SKM-1 treated with dmso at 0.1 percent for 144 hours (cell line): ENCODE data around the gene TMEFF2.
A peak's percentile ranks its signal among the peaks of the same experiment; 100 is the strongest.

Experiments used
- DNase-seq: peaks from one replicate; lab custom pipeline; 2025; ENCODE audit not compliant: unreplicated experiment; lab: John Stamatoyannopoulos, UW

Gene TMEFF2

DNA sequence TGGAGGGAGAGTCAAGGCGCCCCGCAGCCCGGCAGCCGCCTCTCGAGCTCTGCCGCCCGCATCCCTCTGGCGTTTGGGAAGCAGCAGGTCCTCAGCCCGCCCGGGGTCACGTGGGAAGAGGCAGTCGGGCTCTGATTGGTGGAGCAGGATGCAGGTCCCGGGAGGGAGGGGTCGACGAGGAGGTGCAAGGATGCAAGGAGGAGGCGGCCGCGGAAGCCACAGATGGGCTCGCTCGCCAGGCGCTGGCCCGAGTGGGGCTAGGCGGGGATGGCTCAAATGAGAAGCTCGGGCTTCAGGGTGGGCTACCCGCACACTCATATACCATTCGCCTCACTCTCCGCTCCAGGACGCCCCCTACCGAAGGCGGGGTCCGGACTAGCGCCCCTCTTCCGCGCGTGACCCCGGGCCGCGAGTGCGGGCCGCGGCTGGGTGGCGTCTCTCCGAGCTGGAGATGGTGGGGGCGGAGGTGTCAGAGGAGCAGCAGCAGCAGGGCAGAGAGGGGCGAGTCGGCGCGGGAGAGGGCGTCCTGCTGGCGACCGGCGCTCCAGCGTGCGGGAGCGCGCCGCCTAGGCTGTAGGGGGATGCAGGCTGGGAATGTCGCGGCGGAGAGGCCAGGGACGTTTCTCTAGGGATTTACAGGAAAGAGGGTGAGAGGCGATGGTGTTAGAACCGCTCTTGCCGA, at the start of gene TMEFF2:
TSS of gene TMEFF2 (minus strand) at position 68 of the 682 bp plus-strand sequence. CDS start 409 bp downstream, outside the sequence.
- no peak for DNase-seq

DNA sequence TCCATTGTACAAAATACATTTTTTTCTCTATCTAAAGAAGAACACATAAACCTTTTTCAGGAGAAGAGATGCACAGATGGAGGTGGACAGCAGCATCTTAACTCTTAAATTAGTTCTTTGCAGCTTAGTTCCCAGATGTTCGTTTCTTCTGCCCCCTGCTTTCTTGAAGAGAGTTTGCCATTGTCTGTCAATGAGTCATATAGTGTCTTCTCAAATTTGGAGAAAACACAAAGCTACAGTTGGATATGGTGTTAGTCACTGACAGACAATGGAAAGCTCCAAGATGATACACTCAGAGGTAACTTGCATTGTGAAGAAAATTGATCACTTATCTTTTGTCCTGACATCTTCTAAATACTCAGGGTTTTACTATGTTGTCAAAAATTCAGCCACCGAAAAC, 48.8 kb upstream of the TMEFF2 start:
- no peak for DNase-seq

DNA sequence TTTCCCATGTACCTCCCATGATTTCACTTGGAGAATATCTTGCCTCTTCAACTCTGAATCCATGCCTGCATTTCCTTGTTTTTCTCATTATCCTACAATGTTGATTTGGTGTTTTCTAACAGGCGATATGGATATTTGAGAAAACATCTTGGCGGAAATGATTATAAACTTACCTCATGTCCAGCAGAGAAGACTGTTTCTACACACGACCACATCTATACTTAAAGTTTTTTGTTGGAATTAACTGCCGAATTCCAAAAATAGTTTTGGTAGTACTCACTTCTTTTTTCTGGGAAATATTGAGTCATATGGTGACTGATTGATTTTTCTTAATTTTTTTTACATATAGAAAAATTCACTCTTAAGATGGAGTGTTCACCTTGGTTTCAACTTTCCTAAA, 41.4 kb upstream of the TMEFF2 start:
- DNase-seq: no peak

- no peak for DNase-seq
Measured at GRCh38 chr2:192230889-192231453, 36.2 kb upstream of the TMEFF2 start.

DNA sequence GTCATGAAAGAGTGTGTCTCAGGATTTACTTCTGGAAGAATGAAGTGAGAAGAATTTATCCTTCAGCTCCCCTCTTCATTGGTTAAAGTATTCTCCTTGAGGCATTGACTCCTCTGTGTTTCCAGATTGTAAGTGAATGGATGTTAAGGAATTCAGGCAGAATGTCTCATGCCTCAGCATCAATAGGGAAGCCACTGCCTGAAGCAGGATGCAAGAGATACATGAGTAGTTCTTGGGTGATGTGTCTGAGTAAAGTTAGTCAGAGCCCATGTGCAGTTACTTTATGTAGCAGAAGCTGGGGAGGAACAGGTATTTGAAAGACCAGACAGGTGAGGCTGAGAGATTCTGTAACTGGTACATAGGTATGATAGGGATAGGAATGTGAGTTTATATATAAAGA, 34.0 kb upstream of the TMEFF2 start:
- no peak for DNase-seq

DNA sequence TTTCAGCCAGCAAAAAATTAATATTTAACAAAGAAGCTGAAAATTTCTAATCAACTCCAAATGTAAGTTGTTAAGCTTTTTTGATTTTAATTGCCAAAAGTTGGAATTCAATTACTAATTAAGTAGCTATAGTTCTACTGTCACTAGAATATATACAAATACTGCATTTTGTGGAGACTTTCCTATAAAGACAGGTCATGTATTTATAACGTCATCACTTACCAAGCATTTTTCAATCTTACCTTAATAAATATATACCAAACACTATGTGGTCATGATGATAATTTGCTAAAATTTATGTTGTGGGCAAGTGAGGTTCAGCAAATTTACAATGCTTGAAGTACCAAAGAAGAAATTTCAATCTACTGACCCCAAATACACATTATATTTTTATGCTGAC, 24.2 kb upstream of the TMEFF2 start:
- DNase-seq: no peak

DNA sequence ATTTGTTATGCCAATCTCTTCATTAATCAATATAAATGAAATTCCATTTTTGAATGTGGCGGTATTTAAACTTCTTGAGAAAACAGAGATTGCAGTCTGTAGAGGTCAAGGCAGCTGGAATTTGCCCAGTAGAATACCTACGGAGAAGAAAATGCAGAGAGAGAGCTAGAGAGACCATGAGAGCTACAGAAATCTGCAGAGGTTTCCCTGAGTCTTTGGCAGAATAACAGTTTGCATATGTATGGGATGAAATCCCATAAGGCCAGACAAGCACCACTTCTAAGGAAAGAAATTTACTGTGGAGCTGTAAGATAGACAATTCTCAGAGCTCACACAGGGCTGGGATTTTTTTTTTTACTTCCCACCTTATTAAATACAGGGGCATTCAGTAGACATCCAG, 23.6 kb upstream of the TMEFF2 start:
- no peak for DNase-seq

GRCh38 chr2:192216336-192216735, 21.6 kb upstream of the TMEFF2 start:
- no peak for DNase-seq

- DNase-seq: no peak
Measured at GRCh38 chr2:192215096-192215877, 20.6 kb upstream of the TMEFF2 start.

- no peak for DNase-seq
Measured at GRCh38 chr2:192208848-192209247, 14.1 kb upstream of the TMEFF2 start.

- DNase-seq: no peak
Measured at GRCh38 chr2:192206399-192206798, 11.7 kb upstream of the TMEFF2 start.

- no peak for DNase-seq
Measured at GRCh38 chr2:192203876-192204275, 9.1 kb upstream of the TMEFF2 start.

DNA sequence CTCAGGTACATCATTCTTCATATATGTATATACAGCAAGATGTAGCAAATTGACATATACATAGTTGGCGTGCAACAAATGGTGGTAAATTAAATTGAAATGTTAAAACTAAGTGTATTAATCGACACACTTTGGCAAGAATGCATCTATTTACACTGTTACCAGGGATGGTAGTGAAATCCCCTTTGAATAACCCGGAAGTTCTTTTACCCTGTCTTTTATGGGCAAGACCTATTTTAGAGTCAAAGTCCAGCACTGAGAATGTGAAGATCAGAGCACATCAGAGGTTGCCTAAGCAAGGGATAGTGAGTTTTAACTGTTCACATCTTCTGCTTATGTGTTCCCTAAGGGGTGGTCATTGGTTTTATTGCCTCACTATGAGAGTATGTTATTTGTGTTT, 7.6 kb upstream of the TMEFF2 start:
- no peak for DNase-seq

GRCh38 chr2:192201116-192201515, 6.4 kb upstream of the TMEFF2 start:
- DNase-seq: no peak

DNA sequence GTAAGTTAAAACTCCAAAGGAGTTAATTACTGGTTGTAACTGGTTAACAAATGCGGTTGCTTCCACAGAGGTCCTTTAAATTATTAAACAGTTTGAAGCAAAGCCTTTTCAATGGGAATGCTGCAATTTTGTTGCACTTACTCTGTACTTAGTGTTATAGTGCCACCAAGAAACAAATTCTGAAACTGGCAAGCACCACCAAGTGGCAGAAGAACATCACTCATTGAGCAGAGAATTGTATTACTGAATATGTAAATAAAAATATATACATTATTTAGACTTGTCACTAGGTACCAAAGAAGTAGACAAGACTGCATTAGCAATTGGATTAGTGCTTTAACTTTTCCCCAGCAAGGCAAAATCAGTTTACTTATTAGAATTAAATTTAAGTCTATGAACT, 2.6 kb upstream of the TMEFF2 start:
- DNase-seq: no peak

DNA sequence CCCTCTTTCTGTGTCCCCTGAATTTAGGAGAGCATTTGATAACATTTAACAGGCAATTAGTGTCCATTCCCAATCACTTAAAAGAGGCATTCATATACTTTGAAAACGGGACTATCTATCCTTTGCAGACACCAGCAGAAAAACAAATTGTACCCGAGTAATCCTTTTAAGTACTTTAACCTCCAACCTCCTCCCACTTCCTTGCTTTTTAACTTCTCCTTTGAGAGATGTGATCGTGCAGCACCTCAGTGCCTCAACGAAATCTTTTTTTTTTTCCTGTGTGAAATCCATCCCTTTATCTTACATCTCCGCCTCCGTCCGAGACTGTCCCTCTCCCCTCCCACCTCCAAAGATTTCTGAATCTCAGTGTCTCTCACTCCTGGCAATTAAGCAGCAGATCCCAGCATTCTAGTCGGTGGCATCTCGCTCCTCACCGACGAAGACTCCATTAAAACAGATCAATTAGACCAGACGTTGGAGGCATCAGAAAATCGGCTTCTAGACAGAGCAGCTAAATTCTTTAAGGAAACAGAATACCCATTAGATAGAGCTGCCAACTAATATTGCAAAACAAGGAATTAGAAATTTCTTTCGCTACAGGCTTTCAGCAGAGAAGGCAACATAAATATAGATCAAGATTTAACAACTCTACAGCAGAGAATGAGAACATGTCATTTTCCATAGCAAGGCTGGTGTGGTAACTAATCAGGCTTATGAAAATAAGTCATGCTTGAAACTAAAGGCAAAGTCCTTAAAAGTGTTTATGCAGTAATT, 1.9 kb upstream of the TMEFF2 start:
- DNase-seq: no peak

DNA sequence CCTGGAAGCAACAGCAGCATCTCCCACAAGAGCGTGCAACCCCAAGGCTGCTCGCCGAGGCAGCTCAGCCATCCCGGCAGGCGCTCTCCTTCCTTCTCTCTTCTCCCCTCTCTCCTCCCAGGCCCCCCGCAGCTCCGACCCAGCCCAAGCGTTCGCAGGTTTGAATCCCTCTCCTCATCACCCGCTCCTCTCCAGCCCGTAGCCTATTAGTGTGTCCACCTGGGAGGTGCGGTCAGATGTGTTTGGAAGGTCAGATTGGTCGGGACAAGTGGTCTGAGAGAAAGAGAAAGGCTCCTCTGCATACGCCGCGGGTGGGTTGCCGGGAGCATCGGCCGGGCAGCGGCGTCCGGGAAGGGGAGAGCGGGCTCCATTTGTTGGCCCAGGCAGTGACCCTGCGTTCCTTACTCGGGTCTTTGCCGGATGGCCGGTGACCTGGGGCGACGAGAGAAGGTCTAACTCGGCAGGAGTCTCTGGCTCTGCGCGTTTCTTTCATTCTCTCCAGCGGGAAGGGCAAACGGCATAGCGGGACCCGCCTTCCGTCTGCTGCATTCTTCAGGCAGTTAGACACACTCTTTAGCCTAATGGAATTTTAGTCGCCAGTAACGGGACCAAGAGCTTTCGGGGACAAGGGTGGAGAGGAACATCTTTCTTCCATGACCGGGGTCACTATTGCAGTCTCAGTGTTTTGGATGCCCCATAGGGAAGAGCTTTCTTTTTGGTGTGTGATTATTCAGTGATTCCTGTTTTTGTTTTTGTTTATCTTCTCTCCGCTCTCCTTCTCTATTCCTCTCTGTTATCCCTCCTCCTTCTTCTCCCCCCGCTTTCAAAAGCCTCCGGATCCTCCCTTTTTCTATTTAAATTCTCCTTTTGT, 1.1 kb upstream of the TMEFF2 start:
- DNase-seq: no peak

DNA sequence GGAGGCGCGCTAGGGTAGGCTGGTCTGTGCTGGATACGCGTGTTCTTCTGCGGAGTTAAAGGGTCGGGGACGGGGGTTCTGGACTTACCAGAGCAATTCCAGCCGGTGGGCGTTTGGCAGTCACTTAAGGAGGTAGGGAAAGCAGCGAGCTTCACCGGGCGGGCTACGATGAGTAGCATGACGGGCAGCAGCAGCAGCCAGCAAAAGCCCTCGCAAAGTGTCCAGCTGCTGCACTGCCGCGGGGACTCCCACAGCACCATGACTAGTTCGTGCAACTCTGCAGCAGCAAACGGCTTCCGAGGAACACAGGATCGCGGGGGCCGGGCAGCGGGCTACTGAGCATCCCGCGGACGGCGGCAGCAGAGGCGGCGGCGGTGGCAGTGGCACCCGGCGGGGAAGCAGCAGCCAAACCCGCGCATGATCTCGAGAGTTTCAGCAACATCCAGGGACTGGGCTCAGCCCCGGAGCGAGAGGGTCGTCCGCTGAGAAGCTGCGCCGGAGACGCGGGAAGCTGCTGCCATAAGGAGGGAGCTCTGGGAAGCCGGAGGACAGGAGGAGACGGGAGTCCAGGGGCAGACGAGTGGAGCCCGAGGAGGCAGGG, 368 bp downstream of the TMEFF2 start:
- no peak for DNase-seq

DNA sequence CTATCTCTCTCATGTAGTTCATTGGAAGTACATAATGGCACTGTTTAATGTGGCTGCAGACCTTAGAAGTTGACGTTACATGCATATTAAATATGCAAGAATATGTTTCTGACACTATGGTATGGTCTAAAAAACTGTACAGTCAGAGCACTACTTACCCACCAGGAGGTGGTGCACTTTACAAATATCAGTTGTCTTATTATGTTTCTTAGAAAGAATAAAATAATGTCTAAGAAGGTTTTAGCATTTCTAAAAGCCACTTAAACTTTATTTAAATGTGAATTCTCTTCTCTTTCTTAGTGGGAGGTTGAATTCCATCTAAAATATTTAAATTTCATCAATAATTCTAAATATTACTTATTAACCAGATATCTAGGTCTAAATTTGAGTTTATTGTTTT, 4.3 kb downstream of the TMEFF2 start:
- DNase-seq: peak; percentile 21

- DNase-seq: no peak
Measured at GRCh38 chr2:192186806-192187205, 7.9 kb downstream of the TMEFF2 start.
